HTR-8/SVneo (cell line): ENCODE measurements around the gene CCDC102B.

Experiments
- DNase-seq: peaks from one replicate; pipeline ENCODE4 v3.0.0; 2011; ENCODE audit warnings: low spot score, mixed read lengths; ENCODE audit not compliant: insufficient read length
- FAIRE-seq: peaks from 2 replicates; lab custom pipeline; 2011; peaks lifted over from hg19 to GRCh38; lab: Jason Lieb, UNC

CCDC102B gene

DNA sequence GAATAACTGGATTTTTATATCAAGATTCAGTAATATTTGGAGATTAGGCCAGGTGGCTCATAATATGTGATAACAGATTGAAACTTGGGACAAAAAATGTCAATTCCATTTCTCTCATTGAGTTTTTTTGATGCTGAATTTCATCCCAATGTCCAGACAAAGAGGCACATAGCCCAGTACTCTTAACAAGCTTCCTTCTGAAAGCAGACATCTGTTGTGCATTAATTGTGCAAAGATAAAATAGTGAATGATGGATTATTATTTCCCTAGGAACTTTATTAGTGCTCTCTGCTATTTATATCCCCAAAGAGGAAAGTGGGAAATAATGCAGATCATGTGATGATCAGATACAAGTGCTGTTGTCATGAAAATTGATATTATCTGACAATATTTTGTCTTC, 234.1 kb downstream of the CCDC102B start:
- DNase-seq (no peak), FAIRE-seq (no peak)

DNA sequence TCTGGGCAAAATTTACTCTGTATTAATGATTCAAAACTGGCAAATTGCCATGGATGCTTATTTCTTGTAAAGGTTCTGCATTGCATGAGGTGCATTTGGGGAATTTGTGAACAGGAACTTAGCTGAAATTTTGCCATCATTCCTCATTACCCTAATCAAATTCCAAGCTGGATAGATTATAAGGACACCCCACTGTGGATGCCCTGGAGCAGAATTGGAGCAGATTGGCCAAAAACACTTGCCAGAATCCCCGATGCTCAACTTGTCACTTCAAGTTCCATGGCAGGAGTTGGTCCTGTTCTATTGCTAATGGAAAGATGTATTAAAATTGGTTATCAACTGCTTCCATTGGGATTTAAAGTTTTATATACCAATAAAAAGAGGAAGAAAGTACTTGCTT, 237.9 kb downstream of the CCDC102B start:
- no peak for DNase-seq
- FAIRE-seq = no peak

- DNase-seq (no peak), FAIRE-seq (no peak)
These were observed 246.3 kb downstream of the CCDC102B start for GRCh38 chr18:69044215-69044614.

DNA sequence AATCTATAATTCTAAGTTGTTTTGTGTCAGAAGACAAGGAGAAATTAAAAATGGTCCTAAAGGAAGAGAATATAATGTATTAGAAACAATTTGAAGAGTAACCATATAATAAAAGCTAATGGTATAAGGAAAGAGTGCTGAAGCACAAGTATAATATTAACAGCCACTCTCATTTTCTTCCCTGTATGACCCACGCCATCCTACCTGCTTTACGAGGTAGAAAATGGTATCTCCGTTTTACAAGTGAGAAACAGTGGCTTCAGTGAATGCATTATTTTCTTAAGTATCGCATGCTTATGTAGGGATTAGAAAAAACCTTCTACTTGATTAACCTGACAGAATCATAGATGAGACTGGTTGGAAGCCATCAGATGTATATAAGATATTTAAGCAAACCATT, 266.2 kb downstream of the CCDC102B start:
- no peak for DNase-seq
- no peak for FAIRE-seq

DNA sequence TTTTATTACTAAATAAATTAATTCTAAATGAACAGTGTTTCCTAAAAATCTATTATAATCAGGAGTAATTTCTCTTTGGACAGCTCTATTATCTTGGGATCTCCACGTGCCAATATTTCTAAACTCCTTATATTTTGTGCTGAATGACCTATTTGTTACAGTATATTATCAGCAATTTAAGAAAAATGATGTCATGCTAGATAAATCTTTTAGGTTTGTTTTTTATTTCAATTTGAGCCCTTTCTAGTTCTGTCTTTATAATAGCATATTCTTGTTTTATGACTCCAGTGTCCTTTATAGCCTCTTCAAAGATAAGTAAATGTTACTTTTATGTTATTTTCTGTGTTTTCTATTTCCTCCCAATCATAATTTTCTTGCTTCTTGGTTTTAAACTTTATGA, 269.2 kb downstream of the CCDC102B start:
- no peak for DNase-seq
- FAIRE-seq = no peak

- no peak for FAIRE-seq
- DNase-seq = no peak
These were observed 273.8 kb downstream of the CCDC102B start for GRCh38 chr18:69071680-69072079.

DNA sequence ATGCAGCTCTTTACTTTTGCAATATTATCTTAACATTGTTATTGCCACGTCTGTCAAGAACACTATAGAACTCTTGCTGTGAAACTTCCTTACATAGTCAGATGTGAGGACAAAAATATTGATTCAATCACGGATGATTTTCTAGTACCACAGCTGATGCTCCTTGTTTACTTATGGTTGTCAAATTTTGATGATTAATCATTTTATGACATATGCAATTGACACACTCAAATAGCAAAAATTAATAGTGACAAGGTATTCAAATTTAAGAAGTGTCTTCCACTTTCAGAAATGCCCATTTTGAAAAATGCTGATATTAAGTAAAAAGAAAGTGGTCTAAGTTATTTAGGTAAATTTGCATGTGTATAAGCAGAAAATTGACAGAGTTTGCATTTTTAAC, 284.0 kb downstream of the CCDC102B start:
- DNase-seq (no peak), FAIRE-seq (no peak)

DNA sequence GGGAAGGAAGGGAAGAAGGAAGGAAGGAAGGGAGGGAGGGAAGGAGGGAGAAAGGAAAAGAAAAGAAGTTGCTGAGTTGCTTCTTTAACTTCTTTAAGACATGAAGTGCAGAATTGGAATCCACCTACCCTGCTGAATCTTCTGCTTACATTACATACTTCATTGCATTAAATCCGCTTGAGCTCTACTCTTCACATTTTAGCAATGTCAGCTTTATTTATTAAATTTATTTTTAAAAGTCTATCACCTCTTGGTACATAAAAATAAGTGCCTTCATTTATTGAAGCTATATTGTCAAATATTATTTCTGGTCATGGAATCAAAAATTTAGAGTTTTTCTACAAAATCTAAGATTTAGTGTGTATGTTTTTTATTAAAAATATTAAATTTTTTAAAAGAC, 284.6 kb downstream of the CCDC102B start:
- FAIRE-seq (no peak), DNase-seq (no peak)

- DNase-seq = no peak
- FAIRE-seq = no peak
These were observed 288.1 kb downstream of the CCDC102B start for GRCh38 chr18:69085951-69086350.

DNA sequence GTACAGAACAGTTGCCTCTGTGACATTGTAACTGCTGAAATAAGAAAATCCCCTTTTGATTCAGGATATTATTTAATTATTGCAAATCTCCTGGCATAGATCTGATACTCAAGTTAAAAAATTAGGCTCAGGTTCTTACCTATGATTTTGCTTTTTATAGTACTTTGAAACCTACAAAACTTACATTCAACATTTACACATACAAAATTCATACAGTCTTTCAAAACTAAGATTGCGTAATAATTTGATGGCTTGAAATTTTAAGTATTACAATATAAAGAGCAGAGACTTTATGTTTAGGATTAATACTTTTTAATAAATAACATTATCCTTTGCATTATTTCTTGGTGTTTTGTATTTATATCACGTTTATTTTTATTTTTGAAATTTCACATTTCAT, 291.1 kb downstream of the CCDC102B start:
- FAIRE-seq = no peak
- DNase-seq = no peak

- FAIRE-seq (no peak), DNase-seq (no peak)
These were observed 299.5 kb downstream of the CCDC102B start for GRCh38 chr18:69097349-69097748.

DNA sequence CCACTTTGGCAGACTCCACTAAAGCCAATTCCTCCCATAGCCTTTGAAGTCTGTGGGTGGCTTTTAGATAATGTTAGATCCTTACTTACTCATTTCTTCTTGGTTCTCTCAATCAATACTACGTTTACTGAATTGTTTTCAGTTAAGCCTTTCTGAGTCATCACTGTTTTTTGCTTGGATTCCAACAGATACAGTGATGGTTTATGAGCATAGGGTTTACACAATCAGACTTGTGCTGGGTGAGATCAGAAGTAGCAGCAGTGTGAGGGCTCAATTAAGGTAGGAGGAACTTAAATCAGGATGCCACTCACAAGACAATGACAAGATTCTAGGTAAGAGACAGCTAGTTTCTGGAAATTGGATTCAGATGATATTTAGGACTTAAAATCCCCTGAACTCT, 305.1 kb downstream of the CCDC102B start:
- FAIRE-seq (no peak), DNase-seq (no peak)
